Heart left ventricle (tissue), 16 donors: ENCODE measurements around the gene MIDN. TPM values are rescaled to one million over a fixed set of nuclear protein-coding genes. Genes with fewer than 3 reads are reported as not detected.
A peak's percentile ranks its signal among the peaks of the same experiment; 100 is the strongest.

Source experiments
- ATAC-seq, 4 donors: fragments of 200-7000 bp; cut with Tn5 transposase; one replicate each; pipeline ENCODE4 v1.9.1; 2020 to 2022; ENCODE audit warnings: moderate library complexity in 4 of 4, mild to moderate bottlenecking in 3 of 4, moderate number of reproducible peaks in 1 of 4
- DNase-seq, 5 donors: peaks; one replicate each; pipeline ENCODE4 v3.0.0-alpha.2; 2020
- H3K27ac ChIP-seq, 12 donors: fragments of 200-600 bp; sonication (generic) in 4 of 12; one replicate each; pipeline versions ENCODE4 v1.5.0 to v1.8.0; 2016 to 2022; ENCODE audit warnings: mild to moderate bottlenecking in 2 of 12
- H3K27me3 ChIP-seq, 9 donors: fragments of 200-600 bp; sonication (generic) in 2 of 9; one replicate each; pipeline versions ENCODE4 v1.5.1 to v1.8.0; 2016 to 2022; ENCODE audit warnings: mild to moderate bottlenecking in 3 of 9
- H3K36me3 ChIP-seq, 9 donors: fragments of 200-600 bp; sonication (generic) in 2 of 9; one replicate each; pipeline versions ENCODE4 v1.5.0 to v1.8.0; 2018 to 2022; ENCODE audit warnings: mild to moderate bottlenecking in 2 of 9
- H3K4me1 ChIP-seq, 12 donors: fragments of 200-600 bp; sonication (generic) in 4 of 12; one replicate each; pipeline versions ENCODE4 v1.5.0 to v1.8.0; 2016 to 2022; ENCODE audit warnings: mild to moderate bottlenecking in 3 of 12
- H3K4me3 ChIP-seq, 12 donors: fragments of 200-600 bp; sonication (generic) in 4 of 12; one replicate each; pipeline versions ENCODE4 v1.5.0 to v1.8.0; 2017 to 2022; ENCODE audit warnings: mild to moderate bottlenecking in 9 of 12, moderate library complexity in 4 of 12
- H3K9me3 ChIP-seq, 12 donors: fragments of 200-600 bp; sonication (generic) in 4 of 12; one replicate each; pipeline versions ENCODE4 v1.5.0 to v1.8.0; 2016 to 2022; ENCODE audit warnings: mild to moderate bottlenecking in 1 of 12
- POLR2A ChIP-seq, 2 donors: fragments of 450-650 bp; IDR thresholded peaks; one replicate each; pipeline ENCODE4 v1.6.1; 2017; ENCODE audit warnings: antibody characterized with exemption in 2 of 2, mild to moderate bottlenecking in 2 of 2, moderate library complexity in 2 of 2
- WGBS, 4 donors: extraction: QIAGEN DNeasy Blood & Tissue Kit in 2 of 4; methylation state at CpG; one replicate each; pipeline versions ENCODE4 v1.1.5 to v1.1.7; 2013 to 2018; 5-methylcytosine and 5-hydroxymethylcytosine counted together
- intact Hi-C, 10 donors: fragments of 100-400 bp; cut with DNase I; formaldehyde crosslinking; loops; one replicate each; pipeline versions ENCODE4 v1.11.1 to v1.14.2; 2022
- polyA plus RNA-seq, 2 donors: library from polyadenylated mRNA; stranded (reverse); fragments of 200-250 nt; gene quantifications; one replicate each; pipeline ENCODE4 v1.2.3, GENCODE V29; 2013
- total RNA-seq, 9 donors: library from RNA; depleted of rRNA in 2 of 9; stranded (reverse); fragments of >200 nt in 2 of 9; fragmentation: NEBNext Ultra II Directional in 3 of 9; extraction: Animal tissue kit (Norgen Biotek cat#: 25700) in 3 of 9; gene quantifications; one replicate each; pipeline versions ENCODE4 v1.1.0 to v1.2.4, GENCODE V29; 2016 to 2023
- TF ChIP-seq, protein P1 (sequence below), 12 donors: fragments of 200-600 bp; sonication (generic) in 4 of 12; IDR thresholded peaks; one replicate each; pipeline versions ENCODE4 v1.5.0 to v1.8.0; 2018 to 2022; ENCODE audit warnings: antibody characterized with exemption in 12 of 12, mild to moderate bottlenecking in 5 of 12
- donor health status: ischemic (EF 13 %, LVEDD 7.1; RV severe dilation, severe dysfunction).
- donor health status: healthy with polysubstance abuse.
- donor health status: DM: no; HTN: yes; CAD: no.
- donor health status: DM: no; HTN: no; CAD: no.
- donor health status: ischemic (EF 25% LVEDD 6.9; RV normal size, moderate dysfunction).
- donor health status: ischemic (EF 25% LVEDD 5.7; RV mildly dilated, moderate dysfunction).
- donor health status: healthy.
- donor health status: DM: yes; HTN: yes; CAD: no.
- donor health status: ischemic (EF 35%, LVEDD 5.7; RV mildly dilated, moderate dysfunction).
- donor health status: nonischemic (EF 11% LVEDD 7.7; RV severe dilation, severe dysfunction).
- donor health status: DM: yes; HTN: yes; CAD: no.
- donor health status: PGD.
- donor health status: ischemic (EF 29% LVEDD 5.4; RV normal size, mild dysfunction).
- donor health status: nonischemic (EF 23%, LVEDD 6.1; RV moderate dilation, normal function).

The MIDN gene
- total and polyA plus RNA-seq, 11 donors: 25.8 to 115 (median 50.7) TPM

DNA sequence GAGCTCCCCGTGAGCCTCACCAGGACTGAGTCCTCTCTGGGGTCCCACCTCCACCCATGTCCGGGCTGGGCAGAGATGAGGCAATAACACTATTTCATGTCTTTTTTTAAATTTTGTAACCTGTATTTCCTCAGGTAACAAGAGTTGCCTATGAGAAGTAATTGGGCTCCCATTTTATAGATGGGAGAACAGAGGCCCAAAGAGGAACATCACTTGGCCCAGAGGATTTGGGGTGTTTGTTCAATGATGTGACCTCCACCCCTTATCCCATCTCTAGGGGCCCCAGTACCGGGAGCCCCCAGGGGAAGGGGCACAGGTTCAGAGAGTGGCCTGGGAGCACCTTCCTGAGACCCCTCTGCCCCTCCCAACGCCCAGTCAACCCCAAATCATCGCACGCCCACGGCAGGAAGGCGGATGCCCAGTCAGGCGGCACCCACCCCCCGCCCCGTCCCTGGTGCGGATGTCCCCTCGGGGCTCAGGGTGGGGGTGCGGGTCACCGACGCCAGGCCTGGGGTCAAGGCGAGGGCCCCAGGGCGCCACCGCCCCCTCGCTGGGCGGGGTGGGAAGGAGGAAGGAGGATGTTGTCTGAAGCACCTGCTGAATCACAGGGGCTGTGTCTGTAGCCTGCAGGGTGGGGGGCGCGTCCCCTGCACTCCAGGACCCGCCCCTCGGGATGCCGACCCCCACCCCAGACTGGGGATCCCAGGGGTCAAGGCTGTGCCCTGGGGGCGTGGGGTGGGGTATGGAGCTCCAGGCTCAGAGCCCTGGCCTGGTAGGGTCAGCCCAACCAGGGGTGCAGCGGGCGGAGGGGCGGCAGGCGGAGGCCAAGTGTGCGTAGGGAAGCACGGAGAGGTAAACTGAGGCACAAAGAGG lies 11.7 kb downstream of the MIDN start:
- H3K4me3 ChIP-seq: peak overlapping the region in 10 of 12 donors; percentile 27 to 82 (median 73)
- ATAC-seq: peak; percentile 0 to 18 (median 2)

DNA sequence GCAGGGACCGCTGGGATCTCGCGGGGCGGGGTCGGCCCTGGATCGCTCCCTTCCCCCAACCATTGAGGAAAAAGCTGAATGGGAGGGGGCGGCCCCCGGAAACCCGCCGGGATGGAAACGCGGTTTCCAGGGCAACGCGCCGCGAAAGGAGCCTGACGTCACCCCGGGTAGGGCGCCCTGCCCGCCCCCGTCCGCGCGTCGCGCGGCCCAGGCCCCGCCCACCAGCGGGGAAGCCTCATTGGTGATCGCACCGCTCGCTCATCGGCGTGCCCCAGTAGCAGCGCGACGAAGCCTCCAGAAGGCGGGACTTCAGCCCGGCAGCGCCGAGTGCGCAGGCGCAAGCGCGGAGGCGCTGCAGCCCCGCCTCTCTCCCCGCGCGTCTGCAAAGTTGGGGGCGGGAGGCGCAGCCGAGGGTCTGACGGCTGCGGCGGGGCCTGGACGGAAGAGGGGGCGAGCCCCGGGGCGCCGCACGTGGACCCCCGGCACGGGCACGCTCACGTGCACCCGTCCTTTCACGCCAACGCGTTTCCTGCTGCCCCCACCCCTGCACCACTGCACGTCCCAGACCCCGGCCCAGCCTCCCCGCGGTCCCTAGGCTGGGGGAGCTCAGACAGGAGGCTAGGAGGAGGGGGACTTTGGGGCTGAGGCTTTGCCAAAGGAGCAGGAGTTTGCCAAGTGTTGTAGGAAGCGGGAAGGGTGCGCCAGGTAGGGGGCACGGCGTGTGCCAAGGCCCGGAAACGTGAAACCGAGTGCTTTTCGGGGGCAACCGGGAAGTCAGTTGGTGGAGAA lies 12.6 kb downstream of the MIDN start:
- no peaks in the 10 kb centered on the region for H3K9me3 ChIP-seq
- DNase-seq: peak; percentile 97 to 99 (median 98)
- peak overlapping the region; percentile 40 to 82 (median 72) for H3K4me3 ChIP-seq
- peak overlapping the region; percentile 87 to 100 (median 98) for H3K27ac ChIP-seq
- H3K27me3 ChIP-seq: no peaks in the 10 kb centered on the region
- intact Hi-C loops: no loop called here
- peak; percentile 26 to 60 for TF ChIP-seq POLR2A (IDR thresholded peaks at IDR 0.05)
- TF ChIP-seq, protein P1, sequence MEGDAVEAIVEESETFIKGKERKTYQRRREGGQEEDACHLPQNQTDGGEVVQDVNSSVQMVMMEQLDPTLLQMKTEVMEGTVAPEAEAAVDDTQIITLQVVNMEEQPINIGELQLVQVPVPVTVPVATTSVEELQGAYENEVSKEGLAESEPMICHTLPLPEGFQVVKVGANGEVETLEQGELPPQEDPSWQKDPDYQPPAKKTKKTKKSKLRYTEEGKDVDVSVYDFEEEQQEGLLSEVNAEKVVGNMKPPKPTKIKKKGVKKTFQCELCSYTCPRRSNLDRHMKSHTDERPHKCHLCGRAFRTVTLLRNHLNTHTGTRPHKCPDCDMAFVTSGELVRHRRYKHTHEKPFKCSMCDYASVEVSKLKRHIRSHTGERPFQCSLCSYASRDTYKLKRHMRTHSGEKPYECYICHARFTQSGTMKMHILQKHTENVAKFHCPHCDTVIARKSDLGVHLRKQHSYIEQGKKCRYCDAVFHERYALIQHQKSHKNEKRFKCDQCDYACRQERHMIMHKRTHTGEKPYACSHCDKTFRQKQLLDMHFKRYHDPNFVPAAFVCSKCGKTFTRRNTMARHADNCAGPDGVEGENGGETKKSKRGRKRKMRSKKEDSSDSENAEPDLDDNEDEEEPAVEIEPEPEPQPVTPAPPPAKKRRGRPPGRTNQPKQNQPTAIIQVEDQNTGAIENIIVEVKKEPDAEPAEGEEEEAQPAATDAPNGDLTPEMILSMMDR (IDR thresholded peaks at IDR 0.05): no peak
- H3K36me3 ChIP-seq: peaks cover 0 to 30% (median 24%) of the 10 kb centered on the region in 9 donors
- 0 to 2% (median 1%) methylated on average over 18 to 83 of the region's 83 CpGs for WGBS, 4 donors
- ATAC-seq: peak; percentile 76 to 83 (median 80)
- peaks cover 12 to 79% (median 73%) of the 10 kb centered on the region in 12 donors for H3K4me1 ChIP-seq

More for the DNA sequence above, 11.7 kb downstream of the MIDN start:
- 16 to 26% (median 24%) methylated on average over 14 to 33 of the region's 33 CpGs for WGBS, 4 donors
- H3K36me3 ChIP-seq: peaks cover 6 to 39% (median 32%) of the 10 kb centered on the region in 9 donors
- H3K27me3 ChIP-seq: no peaks in the 10 kb centered on the region
- no peak for TF ChIP-seq POLR2A (IDR thresholded peaks at IDR 0.05)
- TF ChIP-seq, protein P1 (IDR thresholded peaks at IDR 0.05): no peak
- DNase-seq: peak in 4 of 5 donors; percentile 49 to 60 (median 56)
- H3K27ac ChIP-seq: peak overlapping the region; percentile 84 to 100 (median 98)
- peaks cover 20 to 79% (median 73%) of the 10 kb centered on the region in 12 donors for H3K4me1 ChIP-seq
- H3K9me3 ChIP-seq: no peaks in the 10 kb centered on the region
- intact Hi-C loops: no loop called here

DNA sequence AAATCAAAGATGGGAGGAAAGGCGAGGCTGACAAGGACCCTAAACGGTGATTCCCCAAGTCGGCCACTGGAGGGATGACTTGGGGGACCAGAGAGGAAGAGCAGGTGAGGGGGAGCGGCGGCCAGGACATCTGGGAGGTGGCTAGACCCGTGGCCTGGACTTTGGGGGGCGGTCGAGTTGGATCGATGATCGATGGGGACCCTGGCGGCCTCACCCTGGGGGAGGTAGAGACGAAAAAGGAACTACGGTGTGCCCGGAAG lies 13.1 kb downstream of the MIDN start:
- no peaks in the 10 kb centered on the region for H3K9me3 ChIP-seq
- peaks cover 0 to 25% (median 19%) of the 10 kb centered on the region in 9 donors for H3K36me3 ChIP-seq
- peak in 2 of 5 donors; percentile 36 to 40 for DNase-seq

More for the DNA sequence above, 13.1 kb downstream of the MIDN start:
- H3K4me3 ChIP-seq: peak overlapping the region; percentile 40 to 82 (median 72)
- peaks cover 11 to 81% (median 75%) of the 10 kb centered on the region in 12 donors for H3K4me1 ChIP-seq
- intact Hi-C loops: no loop called here
- WGBS, 4 donors: 22 to 29% (median 26%) methylated on average over 14 of the region's 14 CpGs
- no peaks in the 10 kb centered on the region for H3K27me3 ChIP-seq
- peak overlapping the region; percentile 64 to 100 (median 96) for H3K27ac ChIP-seq
- ATAC-seq: no peak
- TF ChIP-seq, protein P1 (IDR thresholded peaks at IDR 0.05): peak in 1 of 12 donors; percentile 24
- no peak for TF ChIP-seq POLR2A (IDR thresholded peaks at IDR 0.05)
